ENCODE results near the gene RNF146.

The RNF146 gene

DNA sequence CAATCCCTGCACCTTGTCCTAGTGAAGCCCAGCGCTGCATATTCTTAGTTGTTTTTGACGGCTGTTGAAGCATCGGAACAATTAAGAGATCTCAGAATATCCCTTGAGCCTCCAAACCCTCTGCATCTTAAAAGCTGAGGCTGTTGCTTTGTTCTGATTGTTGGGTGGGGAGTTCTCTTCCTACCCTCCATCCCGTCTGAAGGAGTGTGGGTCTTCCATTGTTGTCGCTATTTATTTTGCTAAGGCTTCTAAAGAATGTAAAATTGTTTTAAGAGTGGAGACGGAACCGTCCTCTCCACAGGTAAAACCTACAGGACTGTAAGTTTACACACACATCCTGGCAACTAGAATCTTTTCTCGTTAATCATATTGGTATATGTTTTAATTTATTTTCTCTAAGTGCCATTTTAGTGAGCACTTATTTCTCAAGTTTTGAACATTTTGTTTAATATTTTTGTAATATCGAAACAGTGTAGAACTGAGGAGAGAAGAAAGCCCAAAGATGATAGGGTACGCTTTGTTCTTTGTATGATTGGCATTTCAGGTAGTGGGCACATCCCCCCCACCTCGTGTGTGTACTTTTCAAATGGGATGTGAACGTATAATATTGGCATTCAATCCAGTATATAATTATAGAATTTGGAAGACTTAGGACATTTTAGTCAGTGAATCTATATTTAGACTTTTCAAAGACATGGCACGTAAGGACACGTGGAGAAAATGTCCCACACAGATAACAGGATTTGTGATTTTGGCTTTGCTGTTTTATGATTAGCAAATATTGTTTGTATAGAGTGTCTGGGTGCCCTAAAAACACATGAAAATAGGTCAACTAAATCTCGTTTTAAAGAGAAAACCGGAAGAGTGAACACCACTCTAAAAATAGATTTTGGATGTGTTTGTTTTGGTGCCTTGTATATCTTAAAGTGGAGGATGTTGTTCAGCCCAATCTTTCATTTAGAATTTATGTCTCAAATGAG lies 1.3 kb downstream of the RNF146 start:
- H3K4me1 ChIP-seq (ENCODE audit: low read length) = 0 out of 2 replicates have a peak, but pooled peaks cover 7% of the 10 kb centered on the region

DNA sequence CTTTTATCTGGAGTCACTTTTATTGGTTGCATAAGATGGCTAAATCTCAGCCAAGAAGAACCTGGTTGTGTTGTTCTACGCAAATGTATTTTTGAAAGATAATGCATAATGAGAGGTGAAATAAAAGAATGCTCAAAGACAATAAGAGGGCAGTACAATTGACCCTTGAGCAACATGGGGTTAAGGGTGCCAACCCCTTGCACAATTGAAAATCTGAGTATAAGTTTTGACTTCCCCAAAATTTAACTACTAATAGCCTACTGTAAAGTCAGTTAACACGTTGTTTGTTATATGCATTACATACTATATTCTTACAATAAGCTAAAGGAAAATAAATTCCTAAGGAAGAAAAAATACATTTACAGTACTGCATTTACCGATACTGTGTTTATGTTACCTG lies 5.9 kb downstream of the RNF146 start:
- H3K4me1 ChIP-seq (ENCODE audit: low read length) = 0 out of 2 replicates have a peak, but pooled peaks cover 7% of the 10 kb centered on the region
- H3K9me3 ChIP-seq (replicated peaks; ENCODE audit: insufficient read depth, low read length) = no peaks in the 10 kb centered on the region
- H3K27me3 ChIP-seq (replicated peaks; ENCODE audit: insufficient read depth, low read length) = no peaks in the 10 kb centered on the region
- H3F3A ChIP-seq (ENCODE audit: insufficient read depth, low read length) = peaks cover 1% of the 10 kb centered on the region; the same call in 1 of the 2 replicates
- TF ChIP-seq EZH2 (optimal IDR thresholded peaks at IDR 0.05; ENCODE audit: low read depth, low read length) (no peak), EZH2phosphoT487 (IDR thresholded peaks at IDR 0.05; ENCODE audit: low read length) (no peak)
- TF ChIP-seq, protein P1, sequence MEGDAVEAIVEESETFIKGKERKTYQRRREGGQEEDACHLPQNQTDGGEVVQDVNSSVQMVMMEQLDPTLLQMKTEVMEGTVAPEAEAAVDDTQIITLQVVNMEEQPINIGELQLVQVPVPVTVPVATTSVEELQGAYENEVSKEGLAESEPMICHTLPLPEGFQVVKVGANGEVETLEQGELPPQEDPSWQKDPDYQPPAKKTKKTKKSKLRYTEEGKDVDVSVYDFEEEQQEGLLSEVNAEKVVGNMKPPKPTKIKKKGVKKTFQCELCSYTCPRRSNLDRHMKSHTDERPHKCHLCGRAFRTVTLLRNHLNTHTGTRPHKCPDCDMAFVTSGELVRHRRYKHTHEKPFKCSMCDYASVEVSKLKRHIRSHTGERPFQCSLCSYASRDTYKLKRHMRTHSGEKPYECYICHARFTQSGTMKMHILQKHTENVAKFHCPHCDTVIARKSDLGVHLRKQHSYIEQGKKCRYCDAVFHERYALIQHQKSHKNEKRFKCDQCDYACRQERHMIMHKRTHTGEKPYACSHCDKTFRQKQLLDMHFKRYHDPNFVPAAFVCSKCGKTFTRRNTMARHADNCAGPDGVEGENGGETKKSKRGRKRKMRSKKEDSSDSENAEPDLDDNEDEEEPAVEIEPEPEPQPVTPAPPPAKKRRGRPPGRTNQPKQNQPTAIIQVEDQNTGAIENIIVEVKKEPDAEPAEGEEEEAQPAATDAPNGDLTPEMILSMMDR (IDR thresholded peaks at IDR 0.05; ENCODE audit: low read length) = no peak
- no peak overlapping the region for H2AFZ ChIP-seq (ENCODE audit: low read length)
- no peaks in the 10 kb centered on the region for H4K20me1 ChIP-seq (ENCODE audit: insufficient read depth, low read length)
- H3K9ac ChIP-seq (ENCODE audit: low read length) = no peak overlapping the region
- H3K4me2 ChIP-seq (ENCODE audit: low read depth, low read length) = no peak overlapping the region
- H3K9me2 ChIP-seq (replicated peaks; ENCODE audit: insufficient read depth, low read length) = no peaks in the 10 kb centered on the region
- no peak overlapping the region for H3K4me3 ChIP-seq (ENCODE audit: low read length)
- no peak overlapping the region for H3K27ac ChIP-seq (ENCODE audit: low read length)
- peaks cover 48% of the 10 kb centered on the region for H3K79me2 ChIP-seq (ENCODE audit: low read length)
- DNase-seq = no peak
- no peaks in the 10 kb centered on the region for H3K36me3 ChIP-seq (replicated peaks; ENCODE audit: insufficient read depth, low read length)

More for the DNA sequence above, 1.3 kb downstream of the RNF146 start:
- H3F3A ChIP-seq (ENCODE audit: insufficient read depth, low read length) = peaks cover 18% of the 10 kb centered on the region
- peak; percentile 7 for DNase-seq
- peak overlapping the region; percentile 88 for H3K27ac ChIP-seq (ENCODE audit: low read length)
- no peaks in the 10 kb centered on the region for H3K9me2 ChIP-seq (replicated peaks; ENCODE audit: insufficient read depth, low read length)
- H4K20me1 ChIP-seq (ENCODE audit: insufficient read depth, low read length) = no peaks in the 10 kb centered on the region
- TF ChIP-seq, protein P1 (IDR thresholded peaks at IDR 0.05; ENCODE audit: low read length) = no peak
- TF ChIP-seq EZH2 (optimal IDR thresholded peaks at IDR 0.05; ENCODE audit: low read depth, low read length) (no peak), EZH2phosphoT487 (IDR thresholded peaks at IDR 0.05; ENCODE audit: low read length) (no peak)
- peaks cover 54% of the 10 kb centered on the region for H3K79me2 ChIP-seq (ENCODE audit: low read length)
- H3K36me3 ChIP-seq (replicated peaks; ENCODE audit: insufficient read depth, low read length) = no peaks in the 10 kb centered on the region
- peak overlapping the region; percentile 93 for H3K4me3 ChIP-seq (ENCODE audit: low read length)
- H3K4me2 ChIP-seq (ENCODE audit: low read depth, low read length) = peak overlapping the region; percentile 79
- H3K9ac ChIP-seq (ENCODE audit: low read length) = peak overlapping the region; percentile 93
- H2AFZ ChIP-seq (ENCODE audit: low read length) = peak overlapping the region; percentile 79
- H3K9me3 ChIP-seq (replicated peaks; ENCODE audit: insufficient read depth, low read length) = no peaks in the 10 kb centered on the region
- H3K27me3 ChIP-seq (replicated peaks; ENCODE audit: insufficient read depth, low read length) = no peaks in the 10 kb centered on the region

DNA sequence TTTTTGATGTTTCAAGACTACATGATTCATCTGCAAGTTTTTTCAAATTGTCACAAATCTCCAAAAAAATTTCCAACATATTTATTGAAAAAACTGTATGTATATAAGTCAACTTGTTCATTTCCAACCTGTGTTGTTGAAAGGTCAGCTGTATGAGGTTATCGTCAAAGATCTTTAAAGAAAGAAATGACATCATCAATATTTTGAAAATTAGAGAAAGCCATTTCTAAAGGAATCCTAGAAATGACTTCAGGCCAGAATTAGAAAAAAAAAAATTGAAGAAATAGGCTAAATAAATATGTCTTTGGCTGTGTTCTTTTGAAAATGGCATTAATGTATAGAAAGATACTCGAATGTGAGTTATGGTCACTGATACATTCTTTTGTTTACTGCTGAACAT lies 6.8 kb downstream of the RNF146 start:
- H3K9ac ChIP-seq (ENCODE audit: low read length) = no peak overlapping the region
- H3K4me3 ChIP-seq (ENCODE audit: low read length) = no peak overlapping the region
- H4K20me1 ChIP-seq (ENCODE audit: insufficient read depth, low read length) = no peaks in the 10 kb centered on the region
- H3K9me3 ChIP-seq (replicated peaks; ENCODE audit: insufficient read depth, low read length) = no peaks in the 10 kb centered on the region
- no peaks in the 10 kb centered on the region for H3K9me2 ChIP-seq (replicated peaks; ENCODE audit: insufficient read depth, low read length)
- no peaks in the 10 kb centered on the region for H3K27me3 ChIP-seq (replicated peaks; ENCODE audit: insufficient read depth, low read length)
- H3K4me1 ChIP-seq (ENCODE audit: low read length) = 0 out of 2 replicates have a peak, but pooled peaks cover 7% of the 10 kb centered on the region
- no peak overlapping the region for H2AFZ ChIP-seq (ENCODE audit: low read length)
- no peak for DNase-seq
- H3K36me3 ChIP-seq (replicated peaks; ENCODE audit: insufficient read depth, low read length) = no peaks in the 10 kb centered on the region
- peaks cover 39% of the 10 kb centered on the region for H3K79me2 ChIP-seq (ENCODE audit: low read length)
- H3F3A ChIP-seq (ENCODE audit: insufficient read depth, low read length) = no peaks in the 10 kb centered on the region
- no peak overlapping the region for H3K4me2 ChIP-seq (ENCODE audit: low read depth, low read length)
- TF ChIP-seq EZH2 (optimal IDR thresholded peaks at IDR 0.05; ENCODE audit: low read depth, low read length) = no peak
- no peak for TF ChIP-seq EZH2phosphoT487 (IDR thresholded peaks at IDR 0.05; ENCODE audit: low read length)
- TF ChIP-seq, protein P1 (IDR thresholded peaks at IDR 0.05; ENCODE audit: low read length) = no peak
- no peak overlapping the region for H3K27ac ChIP-seq (ENCODE audit: low read length)
